ENCODE measurements around the gene RGMB.

DNA sequence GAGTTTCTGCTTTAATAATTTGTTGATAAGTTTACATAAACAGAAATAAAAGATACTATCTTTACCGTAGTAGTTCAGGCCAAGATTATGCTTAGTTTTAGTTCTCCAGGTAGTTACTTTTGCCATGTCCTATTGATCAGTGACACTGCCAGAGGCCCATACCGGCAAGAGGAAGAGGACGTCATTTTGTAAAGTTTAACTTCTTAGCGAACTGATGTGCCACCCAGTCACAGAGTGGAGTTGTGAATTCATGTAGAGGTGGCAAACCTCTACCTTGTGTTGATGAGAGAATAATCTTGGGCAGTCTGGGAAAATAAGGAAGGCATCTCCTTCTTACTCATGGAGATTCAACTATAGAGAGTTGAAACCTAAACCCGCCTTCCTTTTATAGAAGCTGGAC, 21.8 kb downstream of the RGMB start:
- TF ChIP-seq YY1 (IDR thresholded peaks at IDR 0.05; ENCODE audit: insufficient read depth, insufficient read length) (no peak), ZNF274 (IDR thresholded peaks at IDR 0.05; ENCODE audit: low read depth, low read length) (no peak), SUZ12 (IDR thresholded peaks at IDR 0.05; ENCODE audit: extremely low read depth, insufficient read depth, insufficient read length) (no peak)
